Erythroblast (primary cell): Measurements from ENCODE around the gene SCAMP2.

Experiments used
- GATA1 ChIP-seq: IDR thresholded peaks from 2 replicates; pipeline ENCODE4 v1.6.1; 2011; ENCODE audit warnings: low read depth, mild to moderate bottlenecking, control low read depth, low read length, moderate library complexity
- POLR2A ChIP-seq: IDR thresholded peaks from 2 replicates; pipeline ENCODE4 v1.6.1; 2011; ENCODE audit warnings: mild to moderate bottlenecking, low read length

DNA sequence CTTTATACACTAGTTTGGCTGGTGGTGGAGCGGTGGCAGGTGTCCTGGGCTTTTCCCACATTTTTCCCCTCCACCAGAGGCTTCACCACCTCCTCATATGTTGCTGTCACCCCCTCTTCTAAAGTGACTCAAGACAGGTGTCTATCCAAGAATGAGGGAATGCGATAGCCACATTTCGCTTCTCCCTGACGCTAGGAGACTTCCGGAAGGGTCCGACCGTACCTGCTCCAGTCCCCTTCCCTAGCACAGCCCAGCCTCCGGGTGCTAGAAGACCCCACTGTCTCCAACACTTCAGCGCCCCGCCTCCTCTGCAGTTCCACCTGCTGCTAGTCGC is 496 bp downstream of the SCAMP2 start:
- no peak for TF ChIP-seq POLR2A
- no peak for TF ChIP-seq GATA1
